Peyer's patch (tissue), 4 donors: Measurements from ENCODE around the gene PIP4K2C. TPM values are rescaled to one million over a fixed set of nuclear protein-coding genes. Genes with fewer than 3 reads are reported as not detected.

ENCODE experiments used
- DNase-seq, 3 donors: peaks; one replicate each; pipeline ENCODE4 v3.0.0-alpha.2; 2017 to 2019
- H3K27ac ChIP-seq, 4 donors: fragments of 200-600 bp; sonication (generic); one replicate each; pipeline ENCODE4 v1.5.1; 2016 to 2019
- H3K27me3 ChIP-seq, 2 donors: fragments of 200-600 bp; sonication (generic); one replicate each; pipeline ENCODE4 v1.5.1; 2019
- H3K36me3 ChIP-seq, 3 donors: fragments of 200-600 bp; sonication (generic); one replicate each; pipeline ENCODE4 v1.5.1; 2016 to 2019
- H3K4me1 ChIP-seq, 4 donors: fragments of 200-600 bp; sonication (generic); one replicate each; pipeline ENCODE4 v1.5.1; 2016 to 2019
- H3K4me3 ChIP-seq, 4 donors: fragments of 200-600 bp; sonication (generic); 1 replicate in 3 of 4; 2 replicates in 1 of 4; pipeline ENCODE4 v1.5.1; 2016 to 2019; ENCODE audit warnings: mild to moderate bottlenecking in 1 of 4
- H3K9me3 ChIP-seq, 4 donors: fragments of 200-600 bp; sonication (generic); one replicate each; pipeline ENCODE4 v1.5.1; 2016 to 2019; ENCODE audit warnings: mild to moderate bottlenecking in 1 of 4
- POLR2A ChIP-seq, 2 donors: fragments of 450-650 bp; IDR thresholded peaks; one replicate each; pipeline ENCODE4 v1.5.1; 2017; ENCODE audit warnings: antibody characterized with exemption in 2 of 2, mild to moderate bottlenecking in 2 of 2, moderate library complexity in 2 of 2
- total RNA-seq, 4 donors: library from RNA; depleted of rRNA; stranded (reverse); fragments of >200 nt; gene quantifications; one replicate each; pipeline ENCODE4 v1.1.0, GENCODE V29; 2016
- TF ChIP-seq, protein P1 (sequence below), 6 experiments: fragments of 450-650 bp in 4 of 6; fragments of 200-600 bp in 2 of 6; sonication (generic) in 1 of 6; IDR thresholded peaks; one replicate each; pipeline ENCODE4 v1.5.1; 2017 to 2019; ENCODE audit warnings: antibody characterized with exemption in 6 of 6, mild to moderate bottlenecking in 3 of 6, moderate library complexity in 1 of 6

Gene PIP4K2C
- total RNA-seq, 4 donors from 2014 or later = 9.1 to 52.6 (median 37.9) TPM

DNA sequence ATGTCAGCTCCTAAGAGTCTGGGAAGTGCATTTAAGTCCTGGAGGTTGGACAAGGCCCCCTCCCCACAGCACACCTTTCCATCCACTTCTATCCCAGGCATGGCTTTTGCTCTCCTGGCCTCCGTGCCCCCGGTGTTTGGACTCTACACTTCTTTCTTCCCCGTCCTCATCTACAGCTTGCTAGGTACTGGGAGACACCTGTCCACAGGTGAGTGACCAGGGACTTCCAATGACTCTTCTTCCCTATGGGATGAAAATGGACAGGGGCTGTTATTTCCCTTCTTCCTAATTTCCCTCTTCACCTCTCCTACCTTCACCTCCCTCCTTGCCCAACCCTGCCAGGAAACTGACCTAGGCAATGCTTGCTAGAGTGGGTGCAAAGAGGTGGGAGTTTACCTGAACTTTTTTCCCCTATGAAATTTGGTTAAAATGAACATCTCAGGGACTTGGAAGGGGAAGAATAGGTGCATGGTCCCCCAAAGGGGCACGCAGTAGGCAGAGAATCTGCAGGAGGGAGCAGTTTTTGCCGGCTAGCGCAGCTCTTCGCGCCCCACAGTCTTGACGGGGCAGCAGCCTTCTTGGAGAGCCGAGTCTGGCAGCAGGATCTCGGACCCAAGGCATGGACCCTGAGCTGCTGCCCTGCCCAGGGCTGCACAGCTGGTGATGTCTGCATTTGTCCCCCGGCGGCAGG lies 29.4 kb downstream of the PIP4K2C start:
- TF ChIP-seq POLR2A (IDR thresholded peaks at IDR 0.05) = no peak
- TF ChIP-seq, protein P1, sequence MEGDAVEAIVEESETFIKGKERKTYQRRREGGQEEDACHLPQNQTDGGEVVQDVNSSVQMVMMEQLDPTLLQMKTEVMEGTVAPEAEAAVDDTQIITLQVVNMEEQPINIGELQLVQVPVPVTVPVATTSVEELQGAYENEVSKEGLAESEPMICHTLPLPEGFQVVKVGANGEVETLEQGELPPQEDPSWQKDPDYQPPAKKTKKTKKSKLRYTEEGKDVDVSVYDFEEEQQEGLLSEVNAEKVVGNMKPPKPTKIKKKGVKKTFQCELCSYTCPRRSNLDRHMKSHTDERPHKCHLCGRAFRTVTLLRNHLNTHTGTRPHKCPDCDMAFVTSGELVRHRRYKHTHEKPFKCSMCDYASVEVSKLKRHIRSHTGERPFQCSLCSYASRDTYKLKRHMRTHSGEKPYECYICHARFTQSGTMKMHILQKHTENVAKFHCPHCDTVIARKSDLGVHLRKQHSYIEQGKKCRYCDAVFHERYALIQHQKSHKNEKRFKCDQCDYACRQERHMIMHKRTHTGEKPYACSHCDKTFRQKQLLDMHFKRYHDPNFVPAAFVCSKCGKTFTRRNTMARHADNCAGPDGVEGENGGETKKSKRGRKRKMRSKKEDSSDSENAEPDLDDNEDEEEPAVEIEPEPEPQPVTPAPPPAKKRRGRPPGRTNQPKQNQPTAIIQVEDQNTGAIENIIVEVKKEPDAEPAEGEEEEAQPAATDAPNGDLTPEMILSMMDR (IDR thresholded peaks at IDR 0.05) = no peak
- no peak for DNase-seq
- H3K27ac ChIP-seq = no peak overlapping the region
- no peaks in the 10 kb centered on the region for H3K9me3 ChIP-seq
- H3K36me3 ChIP-seq = no peaks in the 10 kb centered on the region
- peak overlapping the region in 3 of 4 donors; percentile 39 to 52 (median 46) for H3K4me3 ChIP-seq
- H3K4me1 ChIP-seq = peaks cover 3 to 23% (median 12%) of the 10 kb centered on the region in 4 donors
- H3K27me3 ChIP-seq = peaks cover 0 to 25% of the 10 kb centered on the region in 2 donors

DNA sequence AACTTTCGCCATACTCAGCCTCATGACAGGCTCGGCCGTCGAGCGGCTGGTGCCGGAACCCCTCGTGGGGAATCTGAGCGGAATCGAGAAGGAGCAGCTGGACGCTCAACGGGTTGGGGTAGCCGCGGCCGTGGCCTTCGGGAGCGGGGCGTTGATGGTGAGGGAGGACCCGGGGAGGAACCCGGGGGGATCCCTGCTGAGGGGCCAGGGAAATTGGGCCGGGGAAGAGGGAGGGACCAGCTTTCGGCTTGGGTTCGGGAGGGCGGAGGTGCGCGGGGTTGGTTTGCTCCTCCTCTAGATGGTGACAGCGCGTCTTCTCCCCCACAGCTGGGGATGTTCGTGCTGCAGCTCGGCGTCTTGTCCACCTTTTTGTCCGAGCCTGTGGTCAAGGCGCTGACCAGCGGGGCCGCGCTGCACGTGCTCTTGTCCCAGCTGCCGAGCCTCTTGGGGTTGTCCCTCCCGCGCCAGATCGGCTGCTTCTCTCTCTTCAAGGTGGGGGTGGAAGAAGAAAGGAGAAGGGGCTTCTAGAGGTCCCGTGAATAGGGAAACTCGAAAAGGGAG lies 30.0 kb downstream of the PIP4K2C start:
- TF ChIP-seq POLR2A (IDR thresholded peaks at IDR 0.05) = no peak
- TF ChIP-seq, protein P1 (IDR thresholded peaks at IDR 0.05) = no peak
- no peak for DNase-seq
- peaks cover 0 to 25% of the 10 kb centered on the region in 2 donors for H3K27me3 ChIP-seq

DNA sequence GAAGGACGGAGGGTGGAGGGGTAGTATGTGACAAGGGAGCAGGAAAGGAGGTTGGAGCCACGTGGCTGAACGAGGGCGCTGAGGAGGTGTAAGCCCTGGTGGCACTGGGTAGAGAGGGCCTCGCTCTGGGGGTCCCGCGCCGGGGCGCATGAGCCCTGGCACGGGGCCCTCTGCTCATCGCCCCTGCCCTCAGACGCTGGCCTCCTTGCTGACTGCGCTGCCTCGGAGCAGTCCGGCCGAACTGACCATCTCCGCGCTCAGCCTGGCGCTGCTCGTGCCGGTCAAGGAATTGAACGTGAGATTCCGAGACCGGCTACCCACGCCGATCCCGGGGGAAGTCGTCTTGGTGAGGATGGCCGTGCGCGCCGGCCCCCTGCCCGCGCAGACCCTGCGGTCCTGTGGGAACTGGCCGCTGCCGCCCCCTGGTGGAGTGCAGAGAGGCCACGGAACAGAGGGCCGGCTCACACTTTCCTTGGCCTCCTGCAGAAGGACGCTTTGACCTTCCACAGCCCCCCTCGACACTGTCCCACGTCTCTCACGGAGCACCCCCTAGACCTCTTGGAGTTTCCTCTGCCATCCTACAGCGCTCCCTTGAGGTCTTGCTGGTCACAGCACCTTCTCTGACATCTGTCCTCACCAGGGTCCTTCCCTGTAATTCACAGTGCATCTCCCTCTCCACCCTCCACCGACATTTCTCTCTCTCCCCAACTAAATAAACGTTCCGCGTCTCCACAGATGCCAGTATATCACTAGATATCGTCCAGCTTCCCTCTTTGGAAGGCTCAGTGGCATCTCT lies 30.7 kb downstream of the PIP4K2C start:
- H3K4me1 ChIP-seq = peaks cover 3 to 23% (median 12%) of the 10 kb centered on the region in 4 donors
- no peaks in the 10 kb centered on the region for H3K36me3 ChIP-seq
- DNase-seq = peak; percentile 55 to 79 (median 75)
- H3K4me3 ChIP-seq = peak overlapping the region; percentile 1 to 52 (median 42)
- TF ChIP-seq POLR2A (IDR thresholded peaks at IDR 0.05) = no peak
- TF ChIP-seq, protein P1 (IDR thresholded peaks at IDR 0.05) = peak; percentile 62 to 88 (median 80)
- peaks cover 0 to 25% of the 10 kb centered on the region in 2 donors for H3K27me3 ChIP-seq
- no peaks in the 10 kb centered on the region for H3K9me3 ChIP-seq
- H3K27ac ChIP-seq = no peak overlapping the region

More for the DNA sequence above, 30.0 kb downstream of the PIP4K2C start:
- peaks cover 3 to 23% (median 12%) of the 10 kb centered on the region in 4 donors for H3K4me1 ChIP-seq
- H3K9me3 ChIP-seq = no peaks in the 10 kb centered on the region
- peak overlapping the region; percentile 1 to 52 (median 42) for H3K4me3 ChIP-seq
- H3K27ac ChIP-seq = no peak overlapping the region
- H3K36me3 ChIP-seq = no peaks in the 10 kb centered on the region

DNA sequence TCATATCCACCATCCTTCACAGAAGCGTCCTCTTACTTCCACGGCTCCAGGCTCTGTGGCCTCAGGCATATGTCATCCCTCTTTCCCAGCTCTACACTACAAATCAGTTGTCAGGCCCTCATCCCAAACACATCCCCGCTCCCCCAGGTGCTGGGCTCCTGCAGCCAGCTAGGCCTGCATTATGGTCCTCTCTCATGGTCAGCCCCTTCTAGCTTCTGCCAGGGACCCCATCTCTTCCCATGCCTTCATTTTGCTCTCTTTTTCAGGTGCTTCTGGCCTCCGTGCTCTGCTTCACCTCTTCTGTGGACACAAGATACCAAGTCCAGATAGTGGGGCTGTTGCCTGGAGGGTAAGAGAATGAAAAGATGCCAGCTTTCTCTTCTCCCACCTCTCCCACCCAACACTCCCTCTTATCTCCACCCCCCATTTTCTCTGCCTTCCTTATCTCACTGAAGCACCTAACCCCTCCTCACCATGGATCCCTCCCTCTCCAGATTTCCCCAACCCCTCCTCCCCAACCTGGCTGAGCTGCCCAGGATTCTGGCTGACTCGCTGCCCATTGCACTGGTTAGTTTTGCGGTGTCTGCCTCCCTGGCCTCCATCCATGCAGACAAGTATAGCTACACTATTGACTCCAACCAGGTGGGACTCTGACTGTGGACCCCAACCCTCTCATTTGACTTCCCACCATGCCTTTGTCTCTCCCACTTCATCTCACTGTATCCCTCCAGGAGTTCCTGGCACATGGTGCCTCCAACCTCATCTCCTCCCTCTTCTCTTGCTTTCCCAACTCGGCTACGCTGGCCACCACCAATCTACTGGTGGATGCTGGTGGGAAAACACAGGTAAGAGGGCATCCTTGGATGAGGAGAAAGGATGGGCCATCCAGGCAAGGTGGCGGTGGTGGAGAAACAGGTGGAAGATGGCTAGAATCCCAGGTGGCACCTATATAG lies 31.6 kb downstream of the PIP4K2C start:
- Histone ChIP-seq H3K27ac (no peak overlapping the region), H3K4me1 (peaks cover 3 to 27% (median 14%) of the 10 kb centered on the region in 4 donors), H3K9me3 (no peaks in the 10 kb centered on the region), H3K36me3 (no peaks in the 10 kb centered on the region), H3K27me3 (peaks cover 0 to 28% of the 10 kb centered on the region in 2 donors), H3K4me3 (no peak overlapping the region)
- DNase-seq = no peak
- TF ChIP-seq, protein P1 (IDR thresholded peaks at IDR 0.05) = no peak
- TF ChIP-seq POLR2A (IDR thresholded peaks at IDR 0.05) = no peak

DNA sequence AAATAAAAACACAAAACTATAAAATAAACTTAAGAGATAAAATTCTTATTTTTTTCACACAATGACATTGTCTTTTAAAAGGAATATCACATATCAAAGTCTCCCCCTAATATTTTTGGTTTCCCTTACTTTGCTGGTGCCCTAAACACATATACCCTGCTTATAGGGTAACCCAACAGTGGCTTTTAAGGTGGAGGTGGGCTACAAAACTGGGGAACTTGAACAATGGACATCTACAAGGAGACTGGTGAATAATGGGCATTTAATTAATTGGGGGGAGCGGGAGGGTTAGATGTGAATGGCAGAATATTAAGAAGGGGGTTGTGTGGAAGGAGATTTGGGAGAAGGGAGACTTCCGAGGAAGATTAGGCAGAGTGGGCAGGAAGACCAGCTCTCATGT lies 32.4 kb downstream of the PIP4K2C start:
- TF ChIP-seq, protein P1 (IDR thresholded peaks at IDR 0.05) = no peak
- TF ChIP-seq POLR2A (IDR thresholded peaks at IDR 0.05) = no peak
- peaks cover 0 to 36% of the 10 kb centered on the region in 2 donors for H3K27me3 ChIP-seq
- H3K4me1 ChIP-seq = peaks cover 3 to 33% (median 15%) of the 10 kb centered on the region in 4 donors
- H3K9me3 ChIP-seq = no peaks in the 10 kb centered on the region
- H3K27ac ChIP-seq = no peak overlapping the region
- H3K36me3 ChIP-seq = no peaks in the 10 kb centered on the region
- no peak overlapping the region for H3K4me3 ChIP-seq
- DNase-seq = no peak
